HG03571 (cell line): ENCODE measurements around the gene ATP1A4.
A peak's percentile ranks its signal among the peaks of the same experiment; 100 is the strongest.

Experiments used
- ATAC-seq: cut with Tn5 transposase; IDR thresholded peaks from one replicate; pipeline ENCODE4 v1.9.1; 2021; ENCODE audit not compliant: unreplicated experiment

Gene ATP1A4

GRCh38 chr1:160204526-160205241 is 53.3 kb downstream of the ATP1A4 start:
- peak; percentile 46 for ATAC-seq

DNA sequence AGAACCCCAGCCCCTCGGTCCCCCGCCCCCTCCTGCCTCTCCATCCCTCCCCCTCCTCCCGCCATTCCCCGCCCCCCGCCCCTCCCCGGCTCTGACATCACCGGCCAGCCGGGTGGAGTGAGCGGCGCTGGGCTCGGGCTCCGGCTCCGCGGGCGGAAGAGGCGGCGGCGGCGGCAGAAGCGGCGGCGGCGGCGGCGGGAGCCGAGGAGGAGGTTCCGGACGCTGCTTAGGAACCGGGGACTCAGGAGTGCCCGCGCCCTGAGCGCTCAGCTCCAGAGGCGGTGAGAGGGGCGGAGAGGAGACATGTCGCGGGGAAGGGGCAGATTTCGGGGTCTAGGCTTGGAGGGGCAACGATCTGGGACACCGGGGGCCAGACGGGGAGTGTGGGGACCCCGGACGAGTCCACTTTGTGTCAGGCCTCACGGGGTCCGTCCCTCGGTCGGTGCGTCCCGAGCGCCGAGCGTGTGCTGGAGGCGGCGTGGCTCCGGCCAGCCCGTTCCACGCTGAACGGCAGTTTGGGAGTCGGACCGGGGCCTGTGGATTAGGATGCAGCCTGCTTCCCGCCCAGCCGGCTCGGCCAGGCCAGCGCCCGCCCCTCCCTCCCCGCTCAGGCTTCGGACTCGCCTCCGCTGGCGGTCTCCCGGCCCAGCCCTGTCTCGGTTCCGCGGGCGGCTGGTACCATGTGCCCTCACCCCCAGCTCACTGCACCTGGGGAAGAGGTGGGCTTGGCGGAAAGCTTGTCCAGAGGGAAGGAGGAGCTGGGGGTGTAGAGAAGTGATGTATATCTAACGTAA is 54.0 kb downstream of the ATP1A4 start, which contains the start of gene PEA15:
Gene PEA15, plus strand, starts transcription at position 143 of the 794 bp plus-strand sequence. CDS start 6,161 bp downstream, outside the sequence.
- peak; percentile 43 for ATAC-seq

- ATAC-seq: no peak
Observed at GRCh38 chr1:160206036-160206389, 54.6 kb downstream of the ATP1A4 start.

DNA sequence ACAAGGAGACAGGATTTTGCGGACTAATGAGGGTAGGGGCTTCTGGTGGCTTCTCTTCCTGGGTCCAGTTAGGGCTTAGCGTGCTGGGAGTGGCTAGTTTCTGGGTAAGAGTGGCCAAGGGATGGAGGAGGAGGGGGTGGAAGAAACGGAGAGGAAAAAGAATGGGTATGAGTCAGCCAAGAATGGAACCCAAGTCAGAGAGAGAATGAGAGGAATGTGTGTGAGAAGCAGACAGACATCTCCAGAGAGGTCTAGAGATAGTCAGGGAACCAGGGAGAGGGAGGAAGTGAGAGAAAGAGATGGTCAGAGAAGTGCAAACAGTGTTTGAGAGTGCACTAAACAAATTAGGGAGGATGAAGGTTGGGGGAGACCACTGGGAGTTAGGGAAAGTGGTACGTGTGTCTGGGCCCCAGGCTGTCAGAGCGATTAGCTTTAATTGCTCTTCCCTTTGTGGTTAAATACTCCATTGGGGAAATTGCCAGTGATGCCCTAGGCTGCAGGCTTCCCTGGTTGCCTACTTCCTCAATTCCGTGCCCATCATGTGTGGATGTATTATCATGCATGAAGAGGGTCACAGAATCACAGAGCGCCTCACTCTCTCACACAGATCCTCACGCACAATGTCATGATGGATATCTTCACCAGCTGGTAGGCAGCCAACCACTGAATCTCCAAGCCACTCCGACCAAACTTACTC is 55.2 kb downstream of the ATP1A4 start:
- ATAC-seq: no peak

GRCh38 chr1:160207118-160207650 is 55.8 kb downstream of the ATP1A4 start:
- no peak for ATAC-seq

DNA sequence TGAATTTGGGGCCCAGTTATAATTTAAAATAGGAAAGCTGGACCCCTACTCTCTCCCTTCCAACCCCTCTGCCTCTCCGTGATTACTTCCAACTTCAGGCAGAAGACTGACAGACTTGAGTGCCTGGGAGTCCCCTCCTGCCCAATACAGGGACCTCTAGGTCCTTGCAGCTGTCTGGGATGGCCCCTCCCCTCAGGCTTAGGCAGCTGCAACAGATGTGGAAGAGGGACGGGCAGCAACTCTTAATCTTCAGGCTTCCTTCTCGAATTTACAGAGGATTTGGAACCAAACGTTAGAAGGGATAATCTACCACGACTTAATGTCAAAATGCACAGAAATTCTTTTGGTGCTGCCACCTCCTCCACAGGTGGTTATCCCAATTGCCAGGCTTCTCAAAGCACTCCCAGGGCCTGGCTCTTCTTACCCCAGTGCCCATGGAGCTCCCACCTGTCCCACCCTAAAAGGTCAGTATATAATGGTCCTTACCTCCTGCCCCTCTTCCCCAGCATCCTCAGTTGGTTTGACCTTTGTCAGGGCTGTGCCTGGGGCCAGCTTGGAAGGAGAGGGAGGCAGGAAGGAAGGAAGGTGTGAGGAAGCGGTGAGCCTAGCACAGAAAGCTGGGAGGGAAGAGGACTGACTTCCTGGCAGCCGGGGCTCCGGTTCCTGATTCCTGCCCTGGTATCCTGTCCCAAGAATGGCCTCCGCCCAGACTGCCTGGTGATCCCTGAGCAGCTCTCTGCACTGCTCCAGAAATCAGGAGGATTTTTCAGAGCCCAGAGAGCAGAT is 56.6 kb downstream of the ATP1A4 start:
- ATAC-seq: no peak

GRCh38 chr1:160208557-160209320 is 57.3 kb downstream of the ATP1A4 start:
- ATAC-seq: no peak

- no peak for ATAC-seq
Observed at GRCh38 chr1:160209321-160210046, 58.1 kb downstream of the ATP1A4 start.

DNA sequence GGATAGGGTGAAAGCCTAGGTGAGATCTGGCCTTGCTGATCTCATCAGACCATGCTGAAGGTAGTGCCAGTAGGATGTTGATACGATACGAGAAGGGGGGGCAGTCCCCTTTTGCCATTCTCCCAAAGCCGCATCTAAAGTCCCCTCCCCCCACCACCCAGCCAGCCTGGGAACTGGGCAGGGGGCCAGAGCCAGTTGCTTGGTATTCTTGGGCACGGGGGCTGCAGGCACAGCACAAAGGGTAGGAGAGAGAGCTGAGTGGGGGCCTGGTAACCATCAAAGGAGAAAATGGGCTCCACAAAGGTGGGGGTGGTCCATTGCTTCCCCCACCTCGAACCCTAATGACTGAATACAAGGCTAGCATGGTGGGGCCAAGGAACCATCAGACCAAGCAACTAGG is 59.2 kb downstream of the ATP1A4 start:
- ATAC-seq: no peak

GRCh38 chr1:160211046-160211790 is 59.8 kb downstream of the ATP1A4 start:
- no peak for ATAC-seq

GRCh38 chr1:160214481-160215140 is 63.2 kb downstream of the ATP1A4 start:
- no peak for ATAC-seq

- no peak for ATAC-seq
Observed at GRCh38 chr1:160216301-160216700, 64.9 kb downstream of the ATP1A4 start.

DNA sequence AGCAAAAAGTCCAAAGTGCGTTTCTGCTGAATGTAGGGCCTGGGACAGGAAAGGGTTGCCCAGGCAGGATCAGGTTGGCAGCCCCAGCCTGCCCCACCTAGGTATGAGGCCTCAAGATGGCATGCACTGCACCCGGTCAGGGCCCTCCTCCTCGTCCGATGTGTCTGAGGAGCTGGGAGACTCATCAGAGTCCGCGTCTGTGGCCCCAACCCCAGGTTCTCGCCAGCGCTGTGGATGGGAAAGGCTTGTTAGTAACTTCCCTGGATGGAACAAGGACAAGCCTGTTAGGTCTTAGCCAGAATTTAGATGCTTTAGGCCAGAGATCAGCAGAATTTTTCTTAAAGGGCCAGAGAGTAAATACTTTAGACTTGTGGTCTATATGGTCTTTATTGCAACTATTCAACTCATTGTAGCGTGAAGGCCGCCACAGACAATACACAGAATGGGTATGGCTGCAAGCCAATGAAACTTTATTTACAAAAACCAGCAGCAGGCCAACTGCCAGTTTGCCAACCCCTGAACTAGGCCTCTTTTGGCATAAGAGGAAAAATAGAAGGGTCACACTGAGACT is 66.2 kb downstream of the ATP1A4 start:
- ATAC-seq: no peak

- no peak for ATAC-seq
Observed at GRCh38 chr1:160219062-160219929, 67.9 kb downstream of the ATP1A4 start.

DNA sequence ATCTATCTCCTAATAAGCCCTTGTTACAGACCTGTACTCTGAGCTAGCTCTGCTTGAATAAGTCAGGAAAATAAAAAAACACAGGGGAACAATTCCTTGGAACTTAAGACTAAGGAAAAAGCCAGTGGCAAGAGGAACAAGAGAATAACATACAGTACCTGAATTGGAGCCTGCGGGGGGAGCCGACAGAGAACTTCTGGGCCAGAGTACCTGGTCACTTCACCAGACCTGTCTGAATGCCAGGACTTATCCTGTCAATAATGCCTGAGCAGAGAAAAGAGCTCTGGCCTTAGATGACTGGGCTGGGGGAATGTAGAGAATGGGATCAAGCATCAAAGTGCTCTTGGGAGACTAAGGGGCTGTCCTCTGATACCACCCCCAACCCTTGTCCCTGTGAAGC is 68.9 kb downstream of the ATP1A4 start:
- no peak for ATAC-seq

DNA sequence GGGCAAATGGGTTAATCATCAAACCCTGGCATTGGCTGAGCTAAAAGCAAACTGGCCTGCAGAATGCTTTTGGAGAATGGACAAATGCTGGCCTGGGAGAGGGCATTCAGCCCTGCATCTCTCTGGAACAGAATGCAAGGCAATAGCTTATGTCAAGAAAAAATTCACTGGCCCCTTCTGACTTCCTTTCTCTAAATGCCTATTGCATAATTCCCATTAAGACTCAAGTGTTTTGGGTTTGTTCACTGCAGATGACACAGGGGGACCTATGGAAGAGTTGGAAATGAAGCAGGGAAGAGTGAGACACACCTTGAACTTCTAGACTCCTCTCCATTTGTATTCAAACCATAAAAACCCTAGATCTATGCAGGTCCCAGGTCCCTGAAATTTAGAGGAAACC is 69.7 kb downstream of the ATP1A4 start:
- ATAC-seq: no peak

DNA sequence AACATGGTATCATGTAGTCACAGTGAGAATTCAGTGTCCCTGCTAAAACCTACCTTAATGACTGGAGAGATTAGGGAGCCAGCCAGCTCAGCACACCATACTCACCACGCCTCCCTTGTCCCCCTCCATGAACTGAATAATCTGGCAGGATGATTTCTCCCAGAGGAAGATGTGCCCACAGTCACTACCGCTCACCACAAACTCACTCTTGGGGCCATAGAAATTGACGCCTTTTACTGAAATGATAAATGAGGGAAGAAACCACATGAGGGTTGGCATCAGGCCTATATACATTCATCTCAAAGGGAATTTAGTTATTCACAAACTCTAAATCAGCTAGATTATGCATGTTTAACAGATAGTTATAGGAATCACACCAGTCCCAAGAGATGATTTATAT is 71.1 kb downstream of the ATP1A4 start:
- no peak for ATAC-seq
